Activated CD8-positive, alpha-beta memory T cell treated with anti-CD3 and anti-CD28 coated beads, Interleukin-2, amount 50 U/mL, for 4 hours (primary cell): ENCODE results near the gene BAZ2B.
A peak's percentile ranks its signal among the peaks of the same experiment; 100 is the strongest.

Experiments used
- DNase-seq: peaks from one replicate; pipeline ENCODE4 v3.0.0-alpha.2; 2020

Gene BAZ2B

GRCh38 chr2:159615367-159616285, 722 bp downstream of the BAZ2B start:
- peak; percentile 51 for DNase-seq

DNA sequence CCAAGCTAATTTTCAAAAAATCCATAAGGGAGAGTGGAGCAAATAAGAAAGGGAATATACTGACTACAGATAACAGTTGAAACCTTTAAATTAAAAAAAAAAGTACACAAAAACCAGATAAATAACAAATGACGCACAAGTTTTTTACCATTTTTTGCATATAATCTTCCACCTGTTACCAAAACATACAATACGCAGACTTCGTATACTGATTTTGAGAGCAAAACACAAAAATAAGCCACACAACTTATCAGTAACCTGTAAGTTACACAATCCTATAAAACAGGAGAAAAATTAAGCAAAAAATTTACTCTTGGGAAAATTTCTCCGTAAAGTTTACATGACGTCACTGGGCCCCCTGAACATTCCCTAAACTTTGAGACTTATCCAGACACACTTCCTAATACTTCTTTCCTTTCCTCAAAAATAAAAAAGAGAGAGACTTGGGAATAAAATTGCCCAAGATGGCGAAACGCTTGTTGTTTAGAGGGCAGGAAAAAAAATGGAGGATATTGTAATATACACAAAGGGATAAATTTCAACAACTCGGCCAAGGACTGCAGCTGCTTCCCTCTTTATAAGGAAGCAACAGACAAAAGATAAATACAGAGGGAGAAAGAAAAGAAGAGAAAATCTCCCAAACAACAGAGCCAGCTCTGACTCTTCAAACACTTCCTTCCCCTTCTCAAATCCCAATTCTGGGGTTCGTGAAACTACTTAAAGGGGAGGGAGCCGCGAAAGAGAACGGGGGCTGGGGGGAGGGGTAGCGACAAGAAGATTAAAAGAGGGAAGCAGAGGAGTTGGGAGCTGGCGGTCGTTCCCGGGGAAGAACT, 1.6 kb downstream of the BAZ2B start:
- no peak for DNase-seq

- no peak for DNase-seq
Observed at GRCh38 chr2:159613651-159614285, 2.6 kb downstream of the BAZ2B start.

DNA sequence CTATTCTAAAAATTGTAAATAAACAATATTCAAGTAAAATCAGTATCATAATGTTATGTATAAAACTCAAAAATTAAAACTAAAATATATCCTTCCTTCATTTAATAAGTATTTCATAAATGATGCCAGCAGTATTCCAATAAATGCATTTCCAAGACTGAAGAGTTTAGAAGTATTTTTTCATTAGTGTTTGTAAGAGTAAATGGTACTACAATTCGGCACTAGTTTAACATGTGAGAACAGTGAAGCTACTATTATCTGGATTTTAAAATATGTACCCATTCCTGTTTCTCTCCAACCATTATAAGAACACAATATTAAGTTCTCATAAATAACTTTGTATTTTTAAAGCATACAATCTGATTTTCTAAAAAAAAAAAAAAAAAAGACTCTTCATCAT, 3.3 kb downstream of the BAZ2B start:
- DNase-seq = no peak

DNA sequence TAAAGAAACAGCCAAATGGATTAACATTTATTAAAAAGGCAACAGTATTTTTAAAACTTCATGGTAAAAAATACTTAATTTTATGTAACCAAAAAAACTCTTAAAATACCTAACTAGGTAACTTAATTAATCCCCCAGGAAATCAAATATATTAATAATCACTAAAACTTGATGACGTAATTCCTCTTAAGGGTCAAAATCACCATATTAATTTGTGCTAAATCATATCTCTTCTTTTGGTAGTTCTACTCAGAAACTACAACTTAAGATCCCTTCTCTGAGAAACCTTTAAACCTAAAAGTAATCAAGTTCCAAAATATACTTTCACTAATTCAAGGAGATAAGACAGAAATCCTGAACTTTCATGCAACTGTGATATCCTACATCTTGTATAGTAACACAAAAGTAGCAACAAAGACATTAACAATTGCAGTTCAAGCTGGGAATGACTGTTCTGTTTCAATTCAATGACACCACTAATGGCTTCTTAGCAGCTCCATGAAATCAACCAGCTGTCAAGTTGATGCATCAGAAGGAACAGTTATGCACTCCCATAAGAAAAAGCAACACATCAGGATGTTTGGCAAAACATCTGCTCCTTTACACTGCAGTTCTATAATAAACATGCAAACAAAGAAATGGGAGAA, 4.0 kb downstream of the BAZ2B start:
- no peak for DNase-seq

DNA sequence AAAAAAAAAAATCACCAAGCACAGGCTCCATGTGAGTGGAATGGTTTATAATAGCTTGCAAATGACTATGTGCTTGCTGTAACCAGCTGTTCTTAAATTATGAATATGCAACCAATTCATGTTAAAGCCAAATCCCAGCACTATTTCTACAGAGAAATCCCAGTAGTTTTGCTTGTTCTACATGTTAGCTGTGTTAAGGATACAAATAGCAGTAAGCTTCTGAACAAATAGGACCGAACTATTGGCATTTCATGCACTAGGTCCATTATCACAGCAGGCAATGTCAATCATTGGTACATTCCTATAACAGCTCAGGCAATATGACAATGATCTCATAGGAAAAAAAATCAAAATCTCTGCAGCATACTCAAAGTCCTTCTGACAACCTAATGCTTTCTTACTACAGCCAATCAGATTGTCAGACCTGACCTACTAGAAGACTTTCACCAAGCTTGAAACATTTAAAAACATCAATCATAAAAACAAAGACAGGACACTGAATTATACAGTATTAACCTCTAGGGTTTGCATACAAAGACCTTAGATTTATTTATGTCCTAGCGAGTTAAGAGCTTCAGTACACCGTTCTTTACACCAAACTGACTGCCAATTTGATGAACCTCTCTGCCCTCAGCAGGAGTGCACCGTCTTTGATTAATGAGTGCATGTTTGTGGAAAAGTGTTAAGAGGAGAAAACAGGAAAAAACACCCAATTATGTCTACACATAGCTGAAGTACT, 6.4 kb downstream of the BAZ2B start:
- DNase-seq = no peak

- DNase-seq = no peak
Observed at GRCh38 chr2:159608723-159609308, 7.5 kb downstream of the BAZ2B start.

DNA sequence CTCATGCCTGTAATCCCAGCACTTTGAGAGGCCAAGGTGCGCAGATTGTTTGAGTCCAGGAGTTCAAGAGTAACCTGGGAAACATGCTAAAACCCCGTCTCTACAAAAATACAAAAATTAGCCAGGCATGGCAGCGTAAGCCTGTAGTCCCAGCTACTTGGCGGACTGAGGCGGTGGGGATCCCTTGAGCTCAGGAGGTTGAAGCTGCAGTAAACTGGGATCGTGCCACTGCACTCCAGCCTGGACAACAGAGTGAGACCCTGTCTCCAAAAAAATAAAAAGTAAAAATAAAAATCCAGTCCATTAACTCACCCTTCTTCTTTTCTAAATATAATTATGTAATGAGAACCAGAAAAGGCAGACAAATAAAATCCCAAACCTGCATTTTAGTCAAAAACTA, 8.2 kb downstream of the BAZ2B start:
- no peak for DNase-seq

- no peak for DNase-seq
Observed at GRCh38 chr2:159606287-159606686, 10.1 kb downstream of the BAZ2B start.

- DNase-seq = no peak
Observed at GRCh38 chr2:159605441-159606178, 10.7 kb downstream of the BAZ2B start.

- DNase-seq = no peak
Observed at GRCh38 chr2:159604159-159604558, 12.2 kb downstream of the BAZ2B start.

GRCh38 chr2:159600752-159601151, 15.6 kb downstream of the BAZ2B start:
- DNase-seq = no peak

GRCh38 chr2:159595410-159596046, 20.8 kb downstream of the BAZ2B start:
- no peak for DNase-seq

- DNase-seq = no peak
Observed at GRCh38 chr2:159592441-159592840, 23.9 kb downstream of the BAZ2B start.

GRCh38 chr2:159591221-159591620, 25.1 kb downstream of the BAZ2B start:
- no peak for DNase-seq

DNA sequence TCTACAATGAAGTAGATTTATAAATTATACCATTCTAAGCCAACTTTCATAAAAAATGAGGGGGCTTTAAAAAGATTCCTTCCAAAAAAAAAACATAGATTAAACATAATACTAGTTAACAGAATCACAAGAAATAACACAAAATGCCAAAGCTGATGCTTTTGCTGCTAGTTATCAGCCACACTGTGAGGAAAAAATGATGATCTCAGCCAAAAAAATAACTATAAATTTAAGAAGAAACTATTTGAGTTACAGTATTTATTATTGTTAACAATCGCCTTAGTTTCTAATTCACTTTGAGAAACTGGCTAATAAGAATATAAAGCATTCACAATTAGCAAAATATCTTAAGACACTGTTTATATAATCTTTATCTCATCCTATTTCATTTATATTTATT, 27.1 kb downstream of the BAZ2B start:
- no peak for DNase-seq

- DNase-seq = no peak
Observed at GRCh38 chr2:159586034-159586433, 30.3 kb downstream of the BAZ2B start.

GRCh38 chr2:159585622-159586021, 30.7 kb downstream of the BAZ2B start:
- no peak for DNase-seq

GRCh38 chr2:159584796-159585195, 31.6 kb downstream of the BAZ2B start:
- DNase-seq = no peak

GRCh38 chr2:159573846-159574606, 42.3 kb downstream of the BAZ2B start:
- DNase-seq = no peak
